Caco-2 (cell line): ENCODE results near the gene LSM7. TPM values are rescaled to one million over a fixed set of nuclear protein-coding genes. Genes with fewer than 3 reads are reported as not detected.

ENCODE experiments used
- BruUV-seq: library from RNA; stranded (reverse); fragments of 400-500 nt; replicated peaks from 2 replicates; lab custom pipeline; 2021; lab: Mats Ljungman, UMichigan
- CTCF ChIA-PET: fragments of 300-600 bp; sonication (Branson Sonifier 250); formaldehyde crosslinking; loops from one replicate; lab custom pipeline; 2022; ENCODE audit warnings: antibody characterized with exemption; lab: Charles Lee
- POLR2A ChIA-PET: fragments of 300-600 bp; sonication (Branson Sonifier 250); formaldehyde crosslinking; loops from one replicate; lab custom pipeline; 2022; ENCODE audit warnings: antibody characterized with exemption; lab: Charles Lee
- DNase-seq, 2 experiments: peaks; one replicate each; pipeline versions ENCODE4 v3.0.0 to v3.0.0-alpha.2; 2020 to 2022
- H3K27me3 ChIP-seq: replicated peaks from 2 replicates; pipeline ENCODE4 v1.6.0; 2011; ENCODE audit warnings: low read length; ENCODE audit not compliant: control insufficient read depth, insufficient read depth
- H3K36me3 ChIP-seq: 2 replicates; pipeline ENCODE4 v1.5.1; 2011; ENCODE audit warnings: low read length; ENCODE audit not compliant: control insufficient read depth, insufficient read depth
- H3K4me1 ChIP-seq: fragments of 250-450 bp; sonication (Bioruptor Pico); 2 replicates; pipeline ENCODE4 v1.5.1; 2020; ENCODE audit warnings: mild to moderate bottlenecking
- H3K4me3 ChIP-seq: 2 replicates; pipeline ENCODE4 v1.5.1; 2011; ENCODE audit warnings: low read depth, mild to moderate bottlenecking, control low read depth, low read length
- H3K9me3 ChIP-seq: fragments of 250-450 bp; sonication (Bioruptor Pico); 2 replicates; pipeline ENCODE4 v1.5.1; 2020; ENCODE audit warnings: mild to moderate bottlenecking, moderate library complexity
- H3K27ac Mint-ChIP-seq: one replicate; pipeline ENCODE4 v1.8.0; 2022; ENCODE audit warnings: mixed read lengths; ENCODE audit not compliant: unreplicated experiment
- H3K27me3 Mint-ChIP-seq: one replicate; pipeline ENCODE4 v1.8.0; 2022; ENCODE audit warnings: mixed read lengths; ENCODE audit not compliant: insufficient read depth, unreplicated experiment
- H3K36me3 Mint-ChIP-seq: one replicate; pipeline ENCODE4 v1.8.0; 2022; ENCODE audit warnings: mild to moderate bottlenecking, mixed read lengths; ENCODE audit not compliant: insufficient read depth, unreplicated experiment
- H3K4me1 Mint-ChIP-seq: one replicate; pipeline ENCODE4 v1.8.0; 2022; ENCODE audit warnings: low read depth, mixed read lengths; ENCODE audit not compliant: unreplicated experiment
- H3K4me3 Mint-ChIP-seq: one replicate; pipeline ENCODE4 v1.8.0; 2022; ENCODE audit warnings: mild to moderate bottlenecking, moderate library complexity, mixed read lengths; ENCODE audit not compliant: unreplicated experiment
- H3K9me3 Mint-ChIP-seq: one replicate; pipeline ENCODE4 v1.8.0; 2022; ENCODE audit warnings: mixed read lengths; ENCODE audit not compliant: unreplicated experiment
- intact Hi-C: fragments of 100-400 bp; cut with micrococcal nuclease; formaldehyde crosslinking; loops from one replicate; pipeline ENCODE4 v1.10.0; 2022; ENCODE audit not compliant: unreplicated experiment
- total RNA-seq: library from RNA; stranded (reverse); gene quantifications from 2 replicates; pipeline ENCODE4 v1.2.3, GENCODE V29; 2022
- TF ChIP-seq, protein P1 (sequence below), 2 experiments: fragments of 200-600 bp in 1 of 2; IDR thresholded peaks; 1 replicate in 1 of 2; 2 replicates in 1 of 2; pipeline versions ENCODE4 v1.5.1 to v1.8.0; 2011 to 2022; ENCODE audit warnings: antibody characterized with exemption in 1 of 2, control low read depth in 1 of 2, inconsistent platforms in 1 of 2, low read depth in 1 of 2, low read length in 1 of 2, mild to moderate bottlenecking in 1 of 2, moderate library complexity in 1 of 2; ENCODE audit not compliant: insufficient read depth in 1 of 2, severe bottlenecking in 1 of 2, unreplicated experiment in 1 of 2

LSM7 gene
- total RNA-seq, 1 experiment from 2014 or later = 141 TPM

DNA sequence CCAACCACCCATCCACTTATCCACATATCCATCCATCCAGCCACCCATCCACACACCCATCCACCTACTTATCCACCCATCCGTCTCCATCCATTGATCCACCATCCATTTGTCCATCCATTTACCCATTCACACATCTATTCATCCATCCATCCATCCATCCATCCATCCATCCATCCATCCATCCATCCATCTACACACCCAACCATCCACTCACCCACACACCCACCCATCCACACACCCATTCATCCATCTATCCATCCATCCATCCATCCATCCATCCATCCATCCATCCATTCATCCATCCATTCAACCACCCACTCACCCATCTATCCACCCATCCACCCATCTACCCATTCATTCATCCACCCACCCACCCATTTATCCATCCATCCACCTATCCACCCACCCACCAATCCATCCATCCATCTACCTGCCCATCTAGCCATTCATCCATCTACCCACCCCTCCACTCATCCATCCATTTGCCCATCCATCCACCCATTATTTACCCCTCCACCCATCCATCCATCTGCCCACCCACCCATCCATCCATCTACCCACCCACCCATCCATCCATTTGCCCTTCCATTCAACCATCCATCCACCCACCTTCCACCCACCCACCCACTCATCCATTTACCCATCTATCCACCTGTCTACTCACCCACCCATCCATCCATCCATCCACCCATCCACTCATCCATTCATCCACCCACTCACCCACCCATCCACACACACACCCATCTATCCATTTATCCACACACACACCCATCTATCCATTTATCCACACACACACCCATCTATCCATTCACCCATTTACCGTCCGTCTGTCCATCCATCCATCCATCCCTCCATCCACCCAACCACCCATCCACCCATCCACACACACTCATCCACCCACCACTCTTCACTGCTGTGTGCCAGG, 29.2 kb upstream of the LSM7 start:
- no peak overlapping the region for H3K4me3 ChIP-seq
- CTCF ChIA-PET = no interaction called here
- H3K9me3 ChIP-seq = no peaks in the 10 kb centered on the region
- Mint-ChIP-seq H3K27me3 (no peaks in the 10 kb centered on the region), H3K4me1 (no peaks in the 10 kb centered on the region), H3K4me3 (no peak overlapping the region), H3K36me3 (peaks cover 5% of the 10 kb centered on the region), H3K9me3 (no peaks in the 10 kb centered on the region), H3K27ac (no peak overlapping the region)
- BruUV-seq = no TSS peak
- no peak for DNase-seq
- H3K27me3 ChIP-seq = no peaks in the 10 kb centered on the region
- no peaks in the 10 kb centered on the region; the same call in 1 of the 2 replicates for H3K36me3 ChIP-seq
- POLR2A ChIA-PET = no interaction called here
- no peaks in the 10 kb centered on the region for H3K4me1 ChIP-seq
- TF ChIP-seq, protein P1, sequence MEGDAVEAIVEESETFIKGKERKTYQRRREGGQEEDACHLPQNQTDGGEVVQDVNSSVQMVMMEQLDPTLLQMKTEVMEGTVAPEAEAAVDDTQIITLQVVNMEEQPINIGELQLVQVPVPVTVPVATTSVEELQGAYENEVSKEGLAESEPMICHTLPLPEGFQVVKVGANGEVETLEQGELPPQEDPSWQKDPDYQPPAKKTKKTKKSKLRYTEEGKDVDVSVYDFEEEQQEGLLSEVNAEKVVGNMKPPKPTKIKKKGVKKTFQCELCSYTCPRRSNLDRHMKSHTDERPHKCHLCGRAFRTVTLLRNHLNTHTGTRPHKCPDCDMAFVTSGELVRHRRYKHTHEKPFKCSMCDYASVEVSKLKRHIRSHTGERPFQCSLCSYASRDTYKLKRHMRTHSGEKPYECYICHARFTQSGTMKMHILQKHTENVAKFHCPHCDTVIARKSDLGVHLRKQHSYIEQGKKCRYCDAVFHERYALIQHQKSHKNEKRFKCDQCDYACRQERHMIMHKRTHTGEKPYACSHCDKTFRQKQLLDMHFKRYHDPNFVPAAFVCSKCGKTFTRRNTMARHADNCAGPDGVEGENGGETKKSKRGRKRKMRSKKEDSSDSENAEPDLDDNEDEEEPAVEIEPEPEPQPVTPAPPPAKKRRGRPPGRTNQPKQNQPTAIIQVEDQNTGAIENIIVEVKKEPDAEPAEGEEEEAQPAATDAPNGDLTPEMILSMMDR (IDR thresholded peaks at IDR 0.05; ENCODE audit: insufficient read depth in 1 of 2, low read depth in 1 of 2, low read length in 1 of 2, severe bottlenecking in 1 of 2, unreplicated experiment in 1 of 2) = no peak
- intact Hi-C loops = no loop called here

DNA sequence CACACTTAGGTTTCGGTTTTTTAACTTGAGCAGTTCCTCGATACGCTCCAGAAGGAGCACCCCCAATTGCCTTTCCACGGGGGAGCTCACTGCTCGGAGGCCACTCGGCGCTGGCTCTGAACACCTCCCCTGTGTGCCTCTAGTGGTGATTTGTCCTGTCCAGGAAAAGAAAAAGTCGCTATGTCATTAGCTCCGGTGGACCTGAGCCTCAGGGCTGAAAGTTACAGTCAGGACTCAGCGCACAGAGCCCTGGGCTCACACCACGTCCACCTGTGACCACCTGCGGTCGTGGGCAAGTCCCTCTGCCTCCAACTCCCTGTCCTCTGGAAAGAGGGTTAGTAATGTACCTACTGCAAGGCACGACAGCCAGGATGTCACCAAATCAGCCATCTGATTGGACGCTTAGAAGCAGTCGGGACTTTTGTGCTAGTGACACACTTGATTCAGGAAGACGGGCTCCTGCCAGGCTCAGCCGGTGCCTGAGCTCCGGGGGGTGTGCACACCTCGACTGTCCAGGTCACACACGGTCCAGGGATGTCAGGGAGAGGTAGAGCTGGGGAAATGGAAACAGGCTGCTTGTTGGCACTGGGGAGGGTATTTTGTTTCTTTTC, 27.8 kb upstream of the LSM7 start:
- CTCF ChIA-PET = no interaction called here
- TF ChIP-seq, protein P1 (IDR thresholded peaks at IDR 0.05; ENCODE audit: insufficient read depth in 1 of 2, low read depth in 1 of 2, low read length in 1 of 2, severe bottlenecking in 1 of 2, unreplicated experiment in 1 of 2) = no peak
- Histone ChIP-seq H3K4me3 (no peak overlapping the region), H3K36me3 (no peaks in the 10 kb centered on the region; the same call in none of the 2 replicates), H3K27me3 (no peaks in the 10 kb centered on the region), H3K9me3 (no peaks in the 10 kb centered on the region), H3K4me1 (no peaks in the 10 kb centered on the region)
- H3K36me3 Mint-ChIP-seq = peaks cover 5% of the 10 kb centered on the region
- DNase-seq = no peak
- H3K4me3 Mint-ChIP-seq = no peak overlapping the region
- H3K27me3 Mint-ChIP-seq = no peaks in the 10 kb centered on the region
- H3K9me3 Mint-ChIP-seq = no peaks in the 10 kb centered on the region
- no peaks in the 10 kb centered on the region for H3K4me1 Mint-ChIP-seq
- no TSS peak for BruUV-seq
- POLR2A ChIA-PET = no interaction called here
- intact Hi-C loops = no loop called here
- H3K27ac Mint-ChIP-seq = no peak overlapping the region

DNA sequence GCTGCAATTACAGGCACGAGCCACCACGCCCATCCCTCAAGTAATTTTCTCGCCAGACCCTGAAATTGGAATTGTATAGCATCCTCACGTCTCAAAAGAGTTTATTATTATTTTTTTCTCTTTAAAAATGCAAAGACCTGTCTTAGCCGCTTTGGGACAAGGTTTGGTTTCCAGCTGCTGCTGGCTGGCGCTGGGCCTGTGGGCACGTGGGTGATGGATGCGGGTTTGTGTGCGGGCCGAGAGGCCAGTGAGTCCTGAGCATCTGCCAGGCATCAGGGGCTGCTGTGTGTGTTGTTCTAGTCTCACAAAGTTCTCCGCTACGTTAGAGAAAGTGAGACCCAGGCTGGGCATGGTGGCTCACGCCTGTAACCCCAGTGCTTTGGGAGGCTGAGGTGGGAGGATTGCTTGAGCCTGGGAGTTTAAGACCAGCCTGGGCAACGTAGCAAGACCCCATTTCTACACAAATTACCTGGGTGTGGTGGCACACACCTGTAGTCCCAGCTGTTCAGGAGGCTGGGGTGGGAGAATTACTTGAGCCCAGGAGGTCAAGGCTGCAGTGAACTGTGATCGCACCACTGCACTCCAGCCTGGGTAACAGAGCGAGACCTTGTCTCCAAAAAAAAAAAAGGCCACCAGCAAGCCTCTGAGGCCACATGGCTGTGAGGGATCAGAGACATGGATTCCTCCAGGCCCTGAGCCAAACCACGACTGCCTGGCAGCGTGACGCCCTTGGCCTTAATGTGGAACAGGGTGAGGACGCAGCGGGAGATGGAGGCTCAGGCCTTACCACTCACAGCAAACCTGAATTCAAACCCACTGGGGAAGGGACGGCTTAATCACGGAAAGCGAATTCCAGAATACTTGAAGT, 27.0 kb upstream of the LSM7 start:
- H3K4me1 ChIP-seq = no peaks in the 10 kb centered on the region
- H3K9me3 Mint-ChIP-seq = no peaks in the 10 kb centered on the region
- H3K36me3 ChIP-seq = no peaks in the 10 kb centered on the region; the same call in none of the 2 replicates
- CTCF ChIA-PET = no interaction called here
- DNase-seq = no peak
- no peaks in the 10 kb centered on the region for H3K4me1 Mint-ChIP-seq
- no peak overlapping the region for H3K4me3 ChIP-seq
- H3K27ac Mint-ChIP-seq = no peak overlapping the region
- TF ChIP-seq, protein P1 (IDR thresholded peaks at IDR 0.05; ENCODE audit: insufficient read depth in 1 of 2, low read depth in 1 of 2, low read length in 1 of 2, severe bottlenecking in 1 of 2, unreplicated experiment in 1 of 2) = no peak
- peaks cover 2% of the 10 kb centered on the region for H3K36me3 Mint-ChIP-seq
- POLR2A ChIA-PET = no interaction called here
- no peaks in the 10 kb centered on the region for H3K27me3 ChIP-seq
- H3K27me3 Mint-ChIP-seq = no peaks in the 10 kb centered on the region
- no peak overlapping the region for H3K4me3 Mint-ChIP-seq
- intact Hi-C loops = no loop called here
- H3K9me3 ChIP-seq = no peaks in the 10 kb centered on the region
- BruUV-seq = no TSS peak
